Left lung (tissue), 10 donors: Measurements from ENCODE around the gene KIF2A. TPM values are rescaled to one million over a fixed set of nuclear protein-coding genes. Genes with fewer than 3 reads are reported as not detected.
A peak's percentile ranks its signal among the peaks of the same experiment; 100 is the strongest.

Source experiments
- ATAC-seq: fragments of 200-7000 bp; cut with Tn5 transposase; one replicate; pipeline ENCODE4 v1.9.1; 2020; ENCODE audit warnings: moderate library complexity
- DNase-seq, 4 donors: peaks; one replicate each; pipeline ENCODE4 v3.0.0-alpha.2; 2013 to 2020
- H3K27ac ChIP-seq, 2 donors: fragments of 200-600 bp; sonication (generic) in 1 of 2; one replicate each; pipeline versions ENCODE4 v1.5.0 to v1.8.0; 2020 to 2021
- H3K27me3 ChIP-seq, 2 donors: fragments of 200-600 bp; sonication (generic) in 1 of 2; one replicate each; pipeline versions ENCODE4 v1.5.0 to v1.8.0; 2020 to 2021
- H3K36me3 ChIP-seq, 2 donors: fragments of 200-600 bp; sonication (generic) in 1 of 2; one replicate each; pipeline versions ENCODE4 v1.5.0 to v1.8.0; 2020 to 2021
- H3K4me1 ChIP-seq, 2 donors: fragments of 200-600 bp; one replicate each; pipeline ENCODE4 v1.8.0; 2021
- H3K4me3 ChIP-seq, 2 donors: fragments of 200-600 bp; sonication (generic) in 1 of 2; one replicate each; pipeline versions ENCODE4 v1.5.0 to v1.8.0; 2020 to 2021; ENCODE audit warnings: mild to moderate bottlenecking in 1 of 2
- H3K9me3 ChIP-seq, 2 donors: fragments of 200-600 bp; sonication (generic) in 1 of 2; one replicate each; pipeline versions ENCODE4 v1.5.0 to v1.8.0; 2020 to 2021
- intact Hi-C, 2 donors: fragments of 100-400 bp; cut with DNase I; formaldehyde crosslinking; loops; one replicate each; pipeline versions ENCODE4 v1.11.2 to v1.14.2; 2022
- polyA plus RNA-seq, 6 donors: library from polyadenylated mRNA; unstranded; fragments of 120-200 nt; gene quantifications; one replicate each; pipeline ENCODE4 v1.2.1, GENCODE V29; 2013; ENCODE audit not compliant: insufficient read length in 6 of 6
- total RNA-seq, 2 donors: library from RNA; stranded (reverse); fragmentation: NEBNext Ultra II Directional; extraction: Animal tissue kit (Norgen Biotek cat#: 25700); gene quantifications; one replicate each; pipeline ENCODE4 v1.2.1, GENCODE V29; 2021
- TF ChIP-seq, protein P1 (sequence below), 2 donors: fragments of 200-600 bp; sonication (generic) in 1 of 2; IDR thresholded peaks; one replicate each; pipeline versions ENCODE4 v1.5.0 to v1.8.0; 2021; ENCODE audit warnings: antibody characterized with exemption in 2 of 2
- donor health status: DM: no; HTN: yes; CAD: no.
- donor health status: DM: no; HTN: no; CAD: no.

The KIF2A gene
- total and polyA plus RNA-seq, 8 donors, result 26.3 to 48.3 (median 43.0) TPM

DNA sequence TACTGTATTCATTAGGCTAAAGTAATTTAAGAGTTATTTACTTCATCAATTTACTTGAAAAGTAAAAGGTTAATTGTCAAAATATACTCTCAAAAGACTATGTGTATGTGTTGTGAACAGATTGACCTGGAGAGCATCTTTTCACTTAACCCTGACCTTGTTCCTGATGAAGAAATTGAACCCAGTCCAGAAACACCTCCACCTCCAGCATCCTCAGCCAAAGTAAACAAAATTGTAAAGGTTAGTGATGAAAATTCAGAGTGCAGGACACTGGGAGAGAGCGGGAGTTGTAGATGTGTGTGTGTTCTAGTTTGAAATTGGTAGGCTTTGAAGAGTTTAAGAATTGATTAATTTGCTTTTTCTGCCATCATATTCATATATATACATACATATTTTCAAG, 41.9 kb downstream of the KIF2A start:
- DNase-seq (no peak), ATAC-seq (no peak)
- TF ChIP-seq, protein P1, sequence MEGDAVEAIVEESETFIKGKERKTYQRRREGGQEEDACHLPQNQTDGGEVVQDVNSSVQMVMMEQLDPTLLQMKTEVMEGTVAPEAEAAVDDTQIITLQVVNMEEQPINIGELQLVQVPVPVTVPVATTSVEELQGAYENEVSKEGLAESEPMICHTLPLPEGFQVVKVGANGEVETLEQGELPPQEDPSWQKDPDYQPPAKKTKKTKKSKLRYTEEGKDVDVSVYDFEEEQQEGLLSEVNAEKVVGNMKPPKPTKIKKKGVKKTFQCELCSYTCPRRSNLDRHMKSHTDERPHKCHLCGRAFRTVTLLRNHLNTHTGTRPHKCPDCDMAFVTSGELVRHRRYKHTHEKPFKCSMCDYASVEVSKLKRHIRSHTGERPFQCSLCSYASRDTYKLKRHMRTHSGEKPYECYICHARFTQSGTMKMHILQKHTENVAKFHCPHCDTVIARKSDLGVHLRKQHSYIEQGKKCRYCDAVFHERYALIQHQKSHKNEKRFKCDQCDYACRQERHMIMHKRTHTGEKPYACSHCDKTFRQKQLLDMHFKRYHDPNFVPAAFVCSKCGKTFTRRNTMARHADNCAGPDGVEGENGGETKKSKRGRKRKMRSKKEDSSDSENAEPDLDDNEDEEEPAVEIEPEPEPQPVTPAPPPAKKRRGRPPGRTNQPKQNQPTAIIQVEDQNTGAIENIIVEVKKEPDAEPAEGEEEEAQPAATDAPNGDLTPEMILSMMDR (IDR thresholded peaks at IDR 0.05), result no peak
- no peaks in the 10 kb centered on the region for H3K27me3 ChIP-seq
- H3K36me3 ChIP-seq, result peaks cover 0 to 49% of the 10 kb centered on the region in 2 donors
- intact Hi-C loops, result no loop called here
- no peaks in the 10 kb centered on the region for H3K9me3 ChIP-seq
- no peaks in the 10 kb centered on the region for H3K4me1 ChIP-seq
- no peak overlapping the region for H3K4me3 ChIP-seq
- no peak overlapping the region for H3K27ac ChIP-seq

DNA sequence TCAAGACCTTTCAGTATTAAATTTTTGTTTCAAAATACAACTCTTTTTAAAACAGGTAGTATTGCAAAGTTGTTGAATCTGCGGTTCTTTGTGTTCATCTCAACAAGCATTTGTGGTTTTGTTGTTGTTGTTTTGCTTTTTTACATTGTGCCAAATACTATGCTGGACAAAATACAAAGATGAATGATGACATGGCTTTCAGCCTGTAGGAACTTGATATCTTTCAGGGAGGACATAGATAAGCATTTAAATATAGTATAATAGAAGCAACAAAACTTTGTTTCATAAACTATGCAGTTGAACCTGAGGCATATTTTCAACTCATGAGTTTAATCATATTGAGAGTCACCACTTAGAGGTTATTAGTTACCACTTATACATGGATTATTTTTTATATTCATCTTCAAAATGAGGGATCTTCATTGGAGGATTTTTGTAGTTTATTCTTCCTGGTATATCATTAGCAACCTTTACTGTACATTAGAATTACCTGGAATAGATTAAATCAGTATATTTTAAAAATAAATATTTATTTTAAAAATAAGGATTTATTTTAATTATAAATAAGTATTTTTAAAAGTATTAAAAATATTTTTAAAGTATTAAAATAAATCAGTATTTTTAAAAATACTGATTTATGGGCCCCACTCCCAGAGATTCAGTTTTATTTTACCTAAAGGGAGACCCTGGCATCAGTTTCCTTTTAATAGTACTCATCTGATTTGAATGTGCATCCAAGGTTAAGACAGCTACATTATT, 42.9 kb downstream of the KIF2A start:
- DNase-seq, result no peak
- H3K27ac ChIP-seq, result no peak overlapping the region
- ATAC-seq, result no peak
- TF ChIP-seq, protein P1 (IDR thresholded peaks at IDR 0.05), result no peak
- intact Hi-C loops, result no loop called here
- H3K9me3 ChIP-seq, result no peaks in the 10 kb centered on the region
- no peaks in the 10 kb centered on the region for H3K27me3 ChIP-seq
- no peak overlapping the region for H3K4me3 ChIP-seq
- no peaks in the 10 kb centered on the region for H3K4me1 ChIP-seq
- H3K36me3 ChIP-seq, result peaks cover 0 to 59% of the 10 kb centered on the region in 2 donors

DNA sequence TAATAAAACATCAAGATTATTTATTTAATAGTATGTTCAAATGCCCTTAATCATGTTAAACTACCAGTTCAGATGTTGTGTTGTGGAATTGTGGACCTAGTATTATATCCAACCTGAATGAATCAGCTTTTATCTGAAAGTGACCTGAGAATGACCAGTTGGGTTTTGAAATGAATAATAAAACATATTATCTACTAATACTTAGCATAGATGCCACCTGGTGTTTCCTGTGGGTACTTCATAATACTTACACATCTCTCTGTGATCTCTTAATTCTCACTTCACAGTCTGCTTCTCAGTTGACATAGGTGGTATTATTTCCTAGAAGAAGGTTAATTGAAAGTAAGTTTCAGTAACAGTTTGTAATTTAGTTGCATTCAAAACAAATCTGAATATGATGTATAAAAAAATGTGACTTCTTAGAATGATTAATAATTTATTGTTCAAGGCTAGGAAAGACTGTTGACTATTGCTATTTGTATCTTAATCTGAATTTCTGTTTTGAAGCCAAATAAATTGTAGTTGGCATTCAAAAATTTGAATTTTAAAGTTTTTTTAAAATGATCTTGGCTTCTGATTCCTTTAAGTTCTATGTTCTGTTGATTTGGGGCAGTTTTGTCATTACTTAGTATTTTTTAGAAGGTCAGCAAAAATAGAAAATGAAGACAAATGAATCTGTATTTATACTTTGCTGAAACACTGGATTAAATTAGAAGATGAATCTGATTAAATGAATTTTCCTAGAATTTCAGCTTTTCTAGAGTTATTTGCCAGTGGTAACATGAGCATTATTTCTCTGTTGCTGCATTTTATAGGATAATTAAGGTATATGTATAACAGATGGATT, 48.2 kb downstream of the KIF2A start:
- Histone ChIP-seq H3K4me3 (no peak overlapping the region), H3K9me3 (no peaks in the 10 kb centered on the region), H3K27ac (no peak overlapping the region), H3K36me3 (peaks cover 0 to 70% of the 10 kb centered on the region in 2 donors), H3K4me1 (no peaks in the 10 kb centered on the region), H3K27me3 (no peaks in the 10 kb centered on the region)
- peak in 2 of 4 donors; percentile 37 to 51 for DNase-seq
- intact Hi-C loops, result loop anchor here in 1 of 2 donors (10.0 kb wide), 1 partner anchor 129 kb away; no protein-coding TSS in a partner anchor
- TF ChIP-seq, protein P1 (IDR thresholded peaks at IDR 0.05), result peak; percentile 40 to 47
- ATAC-seq, result peak; percentile 85

DNA sequence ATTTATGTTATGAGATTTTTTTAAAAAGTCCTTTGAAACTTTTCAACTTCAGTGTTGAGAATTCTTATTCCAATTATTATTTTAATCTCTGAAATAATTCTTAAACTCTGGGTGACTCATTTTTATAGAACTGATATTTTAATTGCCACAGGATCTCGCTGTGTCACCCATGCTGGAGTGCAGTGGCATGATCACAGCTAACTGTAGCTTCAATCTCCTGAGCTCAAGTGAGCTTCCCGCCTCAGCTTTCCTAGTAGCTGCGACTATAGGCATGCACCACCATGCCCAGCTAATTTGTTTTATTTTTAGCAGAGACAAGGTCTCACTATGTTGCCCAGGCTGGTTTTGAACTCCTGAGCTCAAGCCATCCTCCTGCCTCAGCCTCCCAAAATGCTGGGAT, 56.7 kb downstream of the KIF2A start:
- no peak overlapping the region for H3K4me3 ChIP-seq
- H3K9me3 ChIP-seq, result no peaks in the 10 kb centered on the region
- DNase-seq (no peak), ATAC-seq (no peak)
- H3K27me3 ChIP-seq, result no peaks in the 10 kb centered on the region
- peaks cover 0 to 78% of the 10 kb centered on the region in 2 donors for H3K36me3 ChIP-seq
- no peak overlapping the region for H3K27ac ChIP-seq
- no peaks in the 10 kb centered on the region for H3K4me1 ChIP-seq
- TF ChIP-seq, protein P1 (IDR thresholded peaks at IDR 0.05), result no peak
- intact Hi-C loops, result no loop called here

DNA sequence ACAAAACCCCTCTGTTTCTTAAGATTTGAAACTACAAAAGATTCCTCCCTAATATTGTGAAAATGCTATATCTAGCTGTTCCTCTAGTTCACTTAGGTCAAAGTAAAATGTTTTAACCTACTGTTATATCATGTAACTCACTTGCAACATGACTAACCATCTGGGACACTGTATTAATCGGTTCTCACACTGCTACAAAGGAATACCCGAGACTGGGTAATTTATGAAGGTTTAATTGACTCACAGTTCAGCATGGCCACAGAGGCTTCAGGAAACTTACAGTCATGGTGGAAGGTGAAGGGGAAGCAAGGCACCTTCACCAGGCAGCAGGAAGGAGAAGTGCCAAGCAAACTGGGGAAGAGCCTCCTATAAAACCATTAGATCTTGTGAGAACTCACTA, 63.0 kb downstream of the KIF2A start:
- DNase-seq, result no peak
- Histone ChIP-seq H3K27ac (no peak overlapping the region), H3K36me3 (peaks cover 0 to 62% of the 10 kb centered on the region in 2 donors), H3K9me3 (no peaks in the 10 kb centered on the region), H3K4me3 (no peak overlapping the region), H3K27me3 (no peaks in the 10 kb centered on the region), H3K4me1 (no peaks in the 10 kb centered on the region)
- TF ChIP-seq, protein P1 (IDR thresholded peaks at IDR 0.05), result no peak
- no peak for ATAC-seq
- intact Hi-C loops, result no loop called here
